Measurements from ENCODE around the gene ATP2C1.

GRCh38 chr3:130960139-130960795 is 66.4 kb downstream of the ATP2C1 start:
- TF ChIP-seq CTCF (conservative IDR thresholded peaks at IDR 0.05; ENCODE audit: low read length) (no peak), EZH2phosphoT487 (IDR thresholded peaks at IDR 0.05; ENCODE audit: borderline replicate concordance) (no peak)
